NCI-H82 (cell line): ENCODE results near the gene KIAA0232.
"Not testable (repeated sequence)": the region's sequence is repeated elsewhere in the genome, so short reads cannot be mapped to it uniquely, and the experiment has no call there.

ENCODE experiments used
- DNase-seq: peaks from one replicate; lab custom pipeline; 2025; lab: John Stamatoyannopoulos, UW

Gene KIAA0232

DNA sequence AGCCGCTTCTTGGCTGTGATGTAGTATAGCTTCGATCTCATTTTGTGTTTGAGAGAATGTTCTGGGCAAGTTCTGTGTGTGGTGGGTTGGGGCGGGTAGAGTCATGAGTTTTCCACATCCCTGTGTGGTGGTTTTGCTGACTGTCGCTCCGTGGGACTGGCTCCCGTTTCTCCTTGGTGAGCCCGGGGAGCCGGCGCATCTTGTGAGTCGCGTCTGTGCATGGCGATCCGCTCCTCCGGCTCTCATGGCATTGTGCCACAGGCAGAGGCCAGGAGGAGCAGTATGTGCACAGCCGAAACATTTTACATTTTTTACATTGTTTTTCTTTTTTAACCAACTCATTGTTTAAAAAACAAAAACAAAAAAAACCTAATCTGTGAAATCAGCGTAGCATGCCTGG is 99.4 kb downstream of the KIAA0232 start:
- no peak for DNase-seq

- no peak for DNase-seq
Measured at GRCh38 chr4:6884341-6884870, 101.9 kb downstream of the KIAA0232 start.

- peak; percentile 85 for DNase-seq
Measured at GRCh38 chr4:6885953-6886557, 103.5 kb downstream of the KIAA0232 start.

DNA sequence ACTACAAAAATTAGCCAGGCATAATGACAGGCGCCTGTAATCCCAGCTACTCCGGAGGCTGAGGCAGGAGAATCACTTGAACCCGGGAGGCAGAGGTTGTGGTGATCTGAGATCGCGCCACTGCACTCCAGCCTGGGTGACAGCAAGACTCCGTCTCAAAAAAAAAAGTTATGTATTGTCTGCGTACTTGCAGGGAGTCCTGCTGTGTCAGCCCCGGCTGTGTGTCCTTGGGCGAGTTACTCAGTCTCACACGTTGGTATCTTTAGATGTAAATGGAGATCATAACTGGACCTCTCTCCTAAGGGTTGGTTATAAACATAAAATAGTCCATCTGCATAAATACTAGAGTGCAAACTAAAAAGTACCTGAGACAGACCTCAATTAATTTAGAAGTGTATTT is 104.4 kb downstream of the KIAA0232 start:
- DNase-seq: no peak

DNA sequence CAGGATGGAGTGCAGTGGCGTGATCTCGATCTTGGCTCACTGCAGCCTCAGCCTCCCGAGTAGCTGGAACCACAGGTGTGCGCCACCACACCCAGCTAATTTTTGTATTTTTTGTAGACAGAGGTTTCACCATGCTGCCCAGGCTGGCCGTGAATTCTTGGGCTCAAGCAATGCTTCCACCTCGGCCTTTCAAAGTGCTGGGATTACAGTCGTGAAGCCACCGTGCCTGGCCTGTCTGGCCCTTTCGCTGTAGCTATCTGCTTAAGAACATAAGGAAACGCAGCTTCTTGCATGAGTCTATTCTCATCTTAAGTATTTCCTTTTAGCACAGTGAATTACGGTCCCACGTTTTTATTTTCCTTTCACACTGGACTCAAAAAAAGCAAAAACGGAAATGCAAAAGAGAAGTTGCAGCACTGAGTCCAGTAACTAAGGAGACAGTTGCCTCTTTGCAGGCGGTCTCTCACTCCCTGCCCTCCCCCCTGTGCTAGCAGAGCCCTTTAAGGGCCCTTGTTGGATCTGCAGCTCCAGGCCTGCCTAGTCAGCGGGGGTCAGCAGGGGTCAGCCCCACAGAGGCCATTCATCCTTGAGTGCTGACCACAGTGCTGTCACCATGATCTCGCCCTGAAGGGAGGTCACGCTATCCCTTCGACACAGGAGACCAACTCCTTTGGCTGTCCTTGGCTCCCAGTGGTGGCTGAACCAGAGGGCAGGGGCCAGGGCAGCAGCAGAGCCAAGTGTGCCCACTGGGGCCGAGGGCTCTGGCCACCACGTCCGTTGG is 105.3 kb downstream of the KIAA0232 start:
- no peak for DNase-seq

- DNase-seq: no peak
Measured at GRCh38 chr4:6888506-6889071, 106.1 kb downstream of the KIAA0232 start.

- no peak for DNase-seq
Measured at GRCh38 chr4:6889101-6889735, 106.7 kb downstream of the KIAA0232 start.

DNA sequence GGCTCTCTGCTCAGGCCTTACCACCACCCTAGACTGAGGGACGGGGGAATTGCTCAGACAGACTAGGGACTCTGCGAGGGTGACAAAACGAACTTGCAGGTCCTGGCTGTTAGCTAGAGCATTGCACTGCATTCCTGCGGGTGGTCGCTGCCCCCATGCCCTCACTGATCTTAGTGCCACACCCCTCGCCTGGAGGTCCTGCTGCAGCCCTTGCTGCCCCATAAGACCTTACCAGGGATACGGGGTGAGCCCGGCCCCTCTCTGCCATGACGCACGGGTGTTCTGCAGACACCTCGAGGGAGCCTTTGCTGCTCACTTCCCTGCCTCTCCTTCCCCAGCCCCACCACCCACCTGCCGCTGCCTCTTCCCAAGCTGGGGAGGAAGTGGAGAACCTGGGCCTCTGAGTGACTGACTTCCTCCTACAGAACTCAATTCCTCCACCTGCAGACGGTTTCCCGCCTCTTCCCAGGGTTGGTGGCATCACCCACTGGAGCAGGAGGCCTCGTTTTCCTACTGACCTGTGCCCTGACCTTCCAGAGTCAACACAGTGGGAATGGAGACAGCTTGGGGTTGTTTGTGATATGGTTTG is 107.3 kb downstream of the KIAA0232 start:
- no peak for DNase-seq

DNA sequence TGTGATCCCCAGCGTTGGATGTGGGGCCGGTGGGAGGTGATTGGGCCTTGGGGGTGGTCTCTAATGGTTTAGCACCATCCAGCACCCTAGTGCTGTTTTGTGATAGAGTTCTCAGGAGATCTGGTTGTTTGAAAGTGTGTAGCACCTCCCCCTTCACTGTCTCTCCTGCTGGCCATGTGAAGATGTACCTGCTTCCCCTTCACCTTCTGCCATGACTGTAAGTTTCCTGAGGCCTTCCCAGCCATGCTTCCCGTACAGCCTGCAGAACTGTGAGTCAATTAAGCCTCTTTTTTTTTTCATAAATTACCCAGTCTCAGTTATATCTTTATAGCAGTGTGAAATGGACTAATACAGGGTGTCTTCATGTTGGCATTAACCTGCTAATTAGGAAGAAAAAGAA is 107.8 kb downstream of the KIAA0232 start:
- DNase-seq: no peak

DNA sequence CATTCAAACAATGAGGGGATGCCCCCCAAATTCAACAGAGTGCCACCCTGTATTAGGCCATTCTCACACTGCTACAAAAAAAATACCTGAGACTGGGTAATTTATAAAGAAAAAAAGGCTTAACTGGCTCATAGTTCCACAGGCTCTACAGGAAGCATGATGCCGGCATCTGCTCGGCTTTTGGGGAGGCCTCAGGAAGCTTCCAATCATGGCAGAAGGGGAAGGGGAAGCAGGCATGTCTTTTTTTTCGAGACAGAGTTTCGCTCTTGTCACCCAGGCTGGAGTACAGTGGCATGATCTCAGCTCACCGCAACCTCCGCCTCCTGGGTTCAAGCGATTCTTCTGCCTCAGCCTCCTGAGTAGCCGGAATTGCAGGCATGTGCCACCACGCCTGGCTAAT is 108.4 kb downstream of the KIAA0232 start:
- not testable (repeated sequence) for DNase-seq

DNA sequence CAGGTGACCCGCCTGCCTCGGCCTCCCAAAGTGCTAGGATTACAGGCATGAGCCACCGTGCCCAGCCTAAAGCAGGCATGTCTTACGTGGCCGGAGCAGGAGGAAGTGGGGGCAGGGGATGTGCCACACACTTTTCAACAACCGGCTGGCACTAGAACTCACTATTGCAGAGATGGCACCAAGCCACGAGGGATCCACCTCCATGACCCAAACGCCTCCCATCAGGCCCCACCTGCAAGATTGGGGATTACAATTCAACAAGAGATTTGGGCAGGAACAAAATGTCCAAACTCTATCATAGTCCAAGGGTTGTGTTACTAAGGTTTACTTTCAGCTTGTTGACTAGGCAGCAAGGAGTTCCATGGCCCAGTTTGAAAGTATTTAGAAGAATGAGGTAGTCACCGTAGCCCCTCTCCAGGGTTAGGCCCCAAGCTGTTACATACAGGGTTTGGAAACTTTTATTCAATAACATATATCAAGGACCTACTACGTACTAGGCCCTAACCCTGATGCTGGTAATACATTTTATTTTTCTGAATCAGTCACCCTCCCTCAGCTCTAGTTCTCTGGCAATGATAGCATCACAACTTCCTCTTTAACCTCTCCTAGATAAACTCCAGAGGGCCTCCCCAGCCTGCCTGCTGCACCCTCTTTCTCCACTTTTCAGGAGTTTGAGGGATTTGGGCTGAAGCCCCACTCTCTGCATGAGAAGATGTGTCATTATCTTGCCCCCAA is 109.1 kb downstream of the KIAA0232 start:
- DNase-seq: no peak

- DNase-seq: peak; percentile 10
Measured at GRCh38 chr4:6892190-6892908, 109.8 kb downstream of the KIAA0232 start.

DNA sequence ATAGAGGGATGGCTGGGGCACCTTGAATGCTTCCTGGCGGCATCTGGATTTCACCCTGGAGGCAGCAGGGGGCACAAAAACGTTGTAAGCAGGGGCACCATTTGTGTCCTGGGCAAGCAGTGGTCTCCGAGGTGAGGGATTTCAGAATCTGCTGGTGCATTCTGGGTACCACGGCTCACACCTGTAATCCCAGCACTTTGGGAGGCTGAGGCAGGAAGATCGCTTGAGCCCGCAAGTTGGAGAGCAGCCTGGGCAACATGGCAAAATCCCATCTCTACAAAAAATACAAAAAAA is 110.3 kb downstream of the KIAA0232 start:
- DNase-seq: no peak

DNA sequence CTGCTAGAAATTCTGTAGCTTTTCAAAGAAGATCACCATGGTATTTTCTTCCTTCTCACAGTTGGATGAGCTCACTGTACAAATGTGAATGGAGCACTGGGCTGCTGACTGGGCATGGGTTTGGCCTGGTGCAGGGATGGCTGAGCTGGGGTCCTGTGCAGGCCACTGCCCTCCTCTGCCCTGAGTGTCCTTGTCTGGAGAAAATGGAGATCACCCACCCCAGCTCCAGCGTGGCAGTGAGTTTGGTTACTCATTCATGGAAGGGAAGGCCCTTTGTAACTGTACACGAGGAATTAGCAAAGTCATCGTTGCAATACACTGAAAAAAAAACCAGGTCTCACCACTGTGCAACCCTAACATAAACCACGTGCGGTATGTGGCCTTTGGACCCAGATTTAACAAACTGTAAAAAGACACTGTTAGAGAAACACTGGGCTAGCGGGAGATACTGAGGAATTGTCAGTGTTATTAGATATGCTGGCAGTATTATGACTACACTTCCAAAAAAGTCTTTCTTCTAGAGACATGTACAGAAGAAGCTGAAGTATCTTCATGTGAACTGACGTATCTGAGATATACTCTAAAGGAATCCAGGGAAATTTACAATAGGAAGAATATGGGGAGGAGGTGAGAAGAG is 111.0 kb downstream of the KIAA0232 start:
- no peak for DNase-seq

GRCh38 chr4:6894086-6894478 is 111.6 kb downstream of the KIAA0232 start:
- DNase-seq: no peak

DNA sequence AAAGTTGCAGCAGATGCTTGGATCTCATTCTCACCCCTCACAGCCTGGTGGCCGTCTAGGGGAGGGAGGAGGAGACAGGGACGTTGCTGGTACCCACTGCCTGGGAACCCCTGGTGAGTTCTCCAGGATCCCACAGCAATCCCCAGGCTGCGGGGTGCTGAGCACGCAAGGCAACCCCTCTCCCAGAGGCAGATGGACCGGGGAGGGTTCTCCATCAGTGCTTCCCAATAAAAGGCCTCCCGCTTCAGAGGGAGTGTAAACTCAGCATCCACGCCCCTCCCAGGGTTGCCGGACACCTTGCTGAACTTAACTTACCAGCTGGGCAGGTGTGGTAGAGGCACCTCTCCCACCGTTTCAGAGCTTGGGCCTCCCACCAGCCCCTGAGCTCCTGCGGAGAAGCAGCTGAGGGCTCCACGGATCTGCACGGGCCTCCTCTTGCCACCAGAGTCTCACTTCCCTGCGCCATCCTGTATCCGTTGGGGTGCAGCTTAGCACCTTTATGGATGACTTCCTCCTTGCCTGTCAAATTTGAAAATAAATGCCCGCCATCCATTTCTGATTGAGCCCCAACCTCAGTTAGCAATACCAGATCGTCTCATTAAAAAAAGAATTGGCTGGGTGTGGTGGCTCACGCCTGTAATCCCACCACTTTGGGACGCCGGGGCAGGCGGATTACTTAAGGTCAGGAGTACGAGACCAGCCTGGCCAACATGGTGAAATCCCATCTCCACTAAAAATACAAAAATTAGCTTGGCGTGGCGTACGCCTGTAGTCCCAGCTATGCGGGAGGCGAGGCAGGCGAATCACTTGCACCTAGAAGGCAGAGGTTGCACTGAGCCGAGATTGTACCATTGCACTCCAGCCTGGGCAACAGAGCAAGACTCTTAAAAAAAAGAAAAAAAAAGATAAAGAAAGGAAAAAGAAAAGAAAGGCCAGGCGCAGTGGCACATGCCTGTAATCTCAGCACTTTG is 112.3 kb downstream of the KIAA0232 start:
- DNase-seq: no peak

DNA sequence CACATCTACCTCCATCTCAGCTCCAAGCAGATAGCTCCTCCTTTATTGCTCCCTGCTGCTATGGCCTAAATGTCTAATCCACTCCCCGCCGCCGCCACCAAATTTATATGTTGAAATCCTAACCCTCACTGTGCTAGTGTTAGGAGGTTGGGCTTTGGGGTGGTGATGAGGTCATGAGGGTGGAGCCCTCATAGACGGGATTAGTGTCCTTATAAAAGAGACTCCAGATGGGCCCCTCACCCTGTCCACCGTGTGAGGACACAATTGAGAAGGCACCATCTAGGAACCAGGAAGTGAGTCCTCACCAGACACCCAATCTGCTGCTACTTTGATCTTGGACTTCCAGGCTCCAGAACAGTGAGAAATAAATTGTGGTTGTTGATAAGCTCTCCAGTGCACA is 113.5 kb downstream of the KIAA0232 start:
- peak; percentile 64 for DNase-seq

DNA sequence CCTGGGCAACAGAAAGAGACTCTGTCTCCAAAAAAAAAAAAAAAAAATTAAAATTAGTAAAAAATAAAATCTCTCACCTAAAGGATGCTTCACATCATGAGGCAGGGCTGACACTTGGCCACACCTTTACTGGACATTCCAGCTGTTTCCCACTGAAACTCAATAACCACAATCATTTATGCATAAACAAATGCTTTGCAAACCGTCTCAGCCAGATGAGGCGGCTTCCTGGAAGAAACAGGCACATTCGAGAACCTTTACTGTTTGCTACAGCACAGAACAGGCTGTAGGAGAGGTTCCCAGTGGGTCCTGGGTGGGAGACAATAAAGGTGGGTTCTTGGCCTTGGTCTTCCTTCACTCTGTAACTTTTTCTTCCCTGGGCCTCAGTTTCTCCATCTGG is 116.2 kb downstream of the KIAA0232 start:
- DNase-seq: no peak

GRCh38 chr4:6900181-6900812 is 117.8 kb downstream of the KIAA0232 start:
- no peak for DNase-seq
